Peyer's patch (tissue), 4 donors: ENCODE results near the gene CENPV. TPM values are rescaled to one million over a fixed set of nuclear protein-coding genes. Genes with fewer than 3 reads are reported as not detected.

ENCODE experiments used
- DNase-seq, 3 donors: peaks; one replicate each; pipeline ENCODE4 v3.0.0-alpha.2; 2017 to 2019
- H3K27ac ChIP-seq, 4 donors: fragments of 200-600 bp; sonication (generic); one replicate each; pipeline ENCODE4 v1.5.1; 2016 to 2019
- H3K27me3 ChIP-seq, 2 donors: fragments of 200-600 bp; sonication (generic); one replicate each; pipeline ENCODE4 v1.5.1; 2019
- H3K36me3 ChIP-seq, 3 donors: fragments of 200-600 bp; sonication (generic); one replicate each; pipeline ENCODE4 v1.5.1; 2016 to 2019
- H3K4me1 ChIP-seq, 4 donors: fragments of 200-600 bp; sonication (generic); one replicate each; pipeline ENCODE4 v1.5.1; 2016 to 2019
- H3K4me3 ChIP-seq, 4 donors: fragments of 200-600 bp; sonication (generic); 1 replicate in 3 of 4; 2 replicates in 1 of 4; pipeline ENCODE4 v1.5.1; 2016 to 2019; ENCODE audit warnings: mild to moderate bottlenecking in 1 of 4
- H3K9me3 ChIP-seq, 4 donors: fragments of 200-600 bp; sonication (generic); one replicate each; pipeline ENCODE4 v1.5.1; 2016 to 2019; ENCODE audit warnings: mild to moderate bottlenecking in 1 of 4
- POLR2A ChIP-seq, 2 donors: fragments of 450-650 bp; IDR thresholded peaks; one replicate each; pipeline ENCODE4 v1.5.1; 2017; ENCODE audit warnings: antibody characterized with exemption in 2 of 2, mild to moderate bottlenecking in 2 of 2, moderate library complexity in 2 of 2
- total RNA-seq, 4 donors: library from RNA; depleted of rRNA; stranded (reverse); fragments of >200 nt; gene quantifications; one replicate each; pipeline ENCODE4 v1.1.0, GENCODE V29; 2016
- TF ChIP-seq, protein P1 (sequence below), 6 experiments: fragments of 450-650 bp in 4 of 6; fragments of 200-600 bp in 2 of 6; sonication (generic) in 1 of 6; IDR thresholded peaks; one replicate each; pipeline ENCODE4 v1.5.1; 2017 to 2019; ENCODE audit warnings: antibody characterized with exemption in 6 of 6, mild to moderate bottlenecking in 3 of 6, moderate library complexity in 1 of 6

CENPV gene
- total RNA-seq, 4 donors from 2014 or later, result 49.0 to 109 (median 79.3) TPM

DNA sequence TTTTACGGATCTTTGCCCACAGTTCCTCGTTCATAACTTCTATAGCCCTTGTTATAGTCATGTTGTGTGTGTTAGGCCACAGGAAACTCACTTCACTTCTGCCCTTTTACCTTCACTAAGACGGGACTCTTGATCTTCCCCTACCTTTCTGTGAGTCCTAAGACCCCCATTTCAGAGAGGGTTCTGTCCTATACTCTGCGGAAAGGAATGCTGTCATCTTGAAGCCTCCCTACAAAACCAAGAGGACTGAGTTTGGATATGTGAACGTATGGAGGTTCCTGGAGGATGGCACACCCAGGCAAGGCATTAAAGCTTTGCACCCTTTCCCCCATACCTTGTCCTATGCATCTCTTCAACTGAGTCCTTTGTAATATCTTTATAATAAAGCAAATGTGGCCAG lies 31.3 kb upstream of the CENPV start:
- no peaks in the 10 kb centered on the region for H3K9me3 ChIP-seq
- TF ChIP-seq, protein P1, sequence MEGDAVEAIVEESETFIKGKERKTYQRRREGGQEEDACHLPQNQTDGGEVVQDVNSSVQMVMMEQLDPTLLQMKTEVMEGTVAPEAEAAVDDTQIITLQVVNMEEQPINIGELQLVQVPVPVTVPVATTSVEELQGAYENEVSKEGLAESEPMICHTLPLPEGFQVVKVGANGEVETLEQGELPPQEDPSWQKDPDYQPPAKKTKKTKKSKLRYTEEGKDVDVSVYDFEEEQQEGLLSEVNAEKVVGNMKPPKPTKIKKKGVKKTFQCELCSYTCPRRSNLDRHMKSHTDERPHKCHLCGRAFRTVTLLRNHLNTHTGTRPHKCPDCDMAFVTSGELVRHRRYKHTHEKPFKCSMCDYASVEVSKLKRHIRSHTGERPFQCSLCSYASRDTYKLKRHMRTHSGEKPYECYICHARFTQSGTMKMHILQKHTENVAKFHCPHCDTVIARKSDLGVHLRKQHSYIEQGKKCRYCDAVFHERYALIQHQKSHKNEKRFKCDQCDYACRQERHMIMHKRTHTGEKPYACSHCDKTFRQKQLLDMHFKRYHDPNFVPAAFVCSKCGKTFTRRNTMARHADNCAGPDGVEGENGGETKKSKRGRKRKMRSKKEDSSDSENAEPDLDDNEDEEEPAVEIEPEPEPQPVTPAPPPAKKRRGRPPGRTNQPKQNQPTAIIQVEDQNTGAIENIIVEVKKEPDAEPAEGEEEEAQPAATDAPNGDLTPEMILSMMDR (IDR thresholded peaks at IDR 0.05), result no peak
- no peak for TF ChIP-seq POLR2A (IDR thresholded peaks at IDR 0.05)
- peaks cover 0 to 47% (median 0%) of the 10 kb centered on the region in 4 donors for H3K4me1 ChIP-seq
- DNase-seq, result no peak
- H3K27ac ChIP-seq, result no peak overlapping the region
- no peaks in the 10 kb centered on the region for H3K27me3 ChIP-seq
- H3K36me3 ChIP-seq, result peaks cover 0 to 17% (median 0%) of the 10 kb centered on the region in 3 donors
- H3K4me3 ChIP-seq, result no peak overlapping the region

DNA sequence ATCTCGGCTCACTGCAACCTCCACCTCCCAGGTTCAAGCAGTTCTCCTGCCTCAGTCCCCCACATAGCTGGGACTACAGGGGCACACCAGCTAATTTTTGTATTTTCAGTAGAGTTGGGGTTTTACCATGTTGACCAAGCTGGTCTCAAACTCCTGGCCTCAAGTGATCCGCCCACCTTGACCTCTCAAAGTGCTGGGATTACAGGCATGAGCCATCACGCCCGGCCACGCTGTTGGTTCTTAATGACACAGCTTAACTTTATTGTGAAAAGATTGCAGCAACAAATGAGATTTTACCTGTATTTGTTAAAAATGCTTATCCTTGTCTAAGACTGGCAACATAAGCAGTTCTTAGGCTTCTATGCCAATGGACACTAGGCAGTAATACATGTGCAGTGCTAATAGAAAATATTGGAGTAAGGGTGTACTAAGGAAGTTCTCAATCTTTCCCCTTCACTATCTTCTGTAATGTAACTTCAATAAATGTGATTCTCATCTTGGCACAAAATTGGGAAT lies 30.6 kb upstream of the CENPV start:
- Histone ChIP-seq H3K9me3 (no peaks in the 10 kb centered on the region), H3K36me3 (peaks cover 0 to 17% (median 0%) of the 10 kb centered on the region in 3 donors), H3K4me1 (peaks cover 0 to 47% (median 0%) of the 10 kb centered on the region in 4 donors), H3K4me3 (peak overlapping the region in 1 of 4 donors; percentile 67), H3K27ac (no peak overlapping the region), H3K27me3 (no peaks in the 10 kb centered on the region)
- no peak for TF ChIP-seq POLR2A (IDR thresholded peaks at IDR 0.05)
- TF ChIP-seq, protein P1 (IDR thresholded peaks at IDR 0.05), result no peak
- no peak for DNase-seq

GRCh38 chr17:16383216-16383615 lies 29.9 kb upstream of the CENPV start:
- peaks cover 0 to 47% (median 0%) of the 10 kb centered on the region in 4 donors for H3K4me1 ChIP-seq
- no peak for TF ChIP-seq POLR2A (IDR thresholded peaks at IDR 0.05)
- TF ChIP-seq, protein P1 (IDR thresholded peaks at IDR 0.05), result no peak
- no peak for DNase-seq
- H3K4me3 ChIP-seq, result peak overlapping the region in 2 of 4 donors; percentile 21 to 67
- peaks cover 0 to 17% (median 0%) of the 10 kb centered on the region in 3 donors for H3K36me3 ChIP-seq
- no peaks in the 10 kb centered on the region for H3K27me3 ChIP-seq
- H3K9me3 ChIP-seq, result no peaks in the 10 kb centered on the region
- H3K27ac ChIP-seq, result no peak overlapping the region

DNA sequence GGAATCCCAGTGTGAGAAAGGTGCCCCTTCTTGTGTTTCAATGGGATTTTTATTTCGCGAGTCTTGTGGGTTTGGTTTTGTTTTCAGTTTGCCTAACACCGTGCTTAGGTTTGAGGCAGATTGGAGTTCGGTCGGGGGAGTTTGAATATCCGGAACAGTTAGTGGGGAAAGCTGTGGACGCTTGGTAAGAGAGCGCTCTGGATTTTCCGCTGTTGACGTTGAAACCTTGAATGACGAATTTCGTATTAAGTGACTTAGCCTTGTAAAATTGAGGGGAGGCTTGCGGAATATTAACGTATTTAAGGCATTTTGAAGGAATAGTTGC lies 28.2 kb upstream of the CENPV start:
- Histone ChIP-seq H3K4me3 (peak overlapping the region; percentile 62 to 76 (median 67)), H3K36me3 (peaks cover 0 to 17% (median 0%) of the 10 kb centered on the region in 3 donors), H3K27me3 (no peaks in the 10 kb centered on the region), H3K9me3 (no peaks in the 10 kb centered on the region), H3K27ac (peak overlapping the region; percentile 87 to 95 (median 92)), H3K4me1 (peaks cover 0 to 36% (median 0%) of the 10 kb centered on the region in 4 donors)
- DNase-seq, result no peak
- TF ChIP-seq POLR2A (IDR thresholded peaks at IDR 0.05), result no peak
- TF ChIP-seq, protein P1 (IDR thresholded peaks at IDR 0.05), result no peak

- Histone ChIP-seq H3K4me3 (peak within 1 kb of the TSS; percentile 62 to 76 (median 67)), H3K4me1 (peaks cover 0 to 36% (median 0%) of the 10 kb centered on the region in 4 donors), H3K27ac (peak within 1 kb of the TSS; percentile 87 to 95 (median 92)), H3K36me3 (peaks cover 0 to 17% (median 0%) of the 10 kb centered on the region in 3 donors), H3K27me3 (no peaks in the 10 kb centered on the region), H3K9me3 (no peaks in the 10 kb centered on the region)
- DNase-seq, result peak; percentile 94 to 98 (median 97)
- TF ChIP-seq, protein P1 (IDR thresholded peaks at IDR 0.05), result peak in 1 of 6 experiments; percentile 6
- TF ChIP-seq POLR2A (IDR thresholded peaks at IDR 0.05), result peak; percentile 98 to 99
Measured at GRCh38 chr17:16380640-16381495, 27.6 kb upstream of the CENPV start, which contains the start of gene UBB. Gene UBB (plus strand): TSS chr17:16381091. CDS start chr17:16381908, 817 bp downstream.
